Chondrocyte (in vitro differentiated cells): ENCODE data around the gene KRTAP5-2. TPM values are rescaled to one million over a fixed set of nuclear protein-coding genes. Genes with fewer than 3 reads are reported as not detected.

Source experiments
- DNase-seq: peaks from one replicate; pipeline ENCODE4 v3.0.0; 2021; ENCODE audit warnings: mixed read lengths, low spot score
- H3K27ac Mint-ChIP-seq: one replicate; pipeline ENCODE4 v1.8.0; 2021; ENCODE audit warnings: mild to moderate bottlenecking, moderate library complexity, mixed read lengths; ENCODE audit not compliant: unreplicated experiment
- H3K27me3 Mint-ChIP-seq: 2 replicates; pipeline ENCODE4 v1.8.0; 2021; ENCODE audit warnings: low read depth, mixed read lengths
- H3K36me3 Mint-ChIP-seq: 2 replicates; pipeline ENCODE4 v1.8.0; 2021; ENCODE audit warnings: low read depth, mixed read lengths
- H3K4me1 Mint-ChIP-seq: 2 replicates; pipeline ENCODE4 v1.8.0; 2021; ENCODE audit warnings: low read depth, mild to moderate bottlenecking, mixed read lengths
- H3K4me3 Mint-ChIP-seq: one replicate; pipeline ENCODE4 v1.8.0; 2021; ENCODE audit warnings: mild to moderate bottlenecking, moderate library complexity, mixed read lengths; ENCODE audit not compliant: unreplicated experiment
- H3K9me3 Mint-ChIP-seq: 2 replicates; pipeline ENCODE4 v1.8.0; 2021; ENCODE audit warnings: low read depth, mixed read lengths
- CTCF ChIP-seq: fragments of 200-600 bp; sonication (generic); IDR thresholded peaks from 2 replicates; pipeline ENCODE4 v1.5.0; 2021; ENCODE audit warnings: antibody characterized with exemption, mild to moderate bottlenecking, moderate library complexity
- total RNA-seq: library from RNA; stranded (reverse); gene quantifications from 3 replicates; pipeline ENCODE4 v1.2.1, GENCODE V29; 2021

The KRTAP5-2 gene
- total RNA-seq, 1 donor from 2014 or later, result not detected

- Mint-ChIP-seq H3K4me3 (no peak overlapping the region), H3K36me3 (no peaks in the 10 kb centered on the region), H3K4me1 (no peaks in the 10 kb centered on the region), H3K27ac (no peak overlapping the region), H3K9me3 (no peaks in the 10 kb centered on the region), H3K27me3 (peaks cover 64% of the 10 kb centered on the region)
- TF ChIP-seq CTCF, result no peak
- no peak for DNase-seq
Observed at GRCh38 chr11:1624621-1625020, 26.5 kb upstream of the KRTAP5-2 start.

GRCh38 chr11:1623716-1624115, 25.6 kb upstream of the KRTAP5-2 start:
- H3K9me3 Mint-ChIP-seq, result no peaks in the 10 kb centered on the region
- H3K4me1 Mint-ChIP-seq, result no peaks in the 10 kb centered on the region
- H3K27ac Mint-ChIP-seq, result no peak overlapping the region
- TF ChIP-seq CTCF, result no peak
- H3K4me3 Mint-ChIP-seq, result no peak overlapping the region
- H3K36me3 Mint-ChIP-seq, result no peaks in the 10 kb centered on the region
- H3K27me3 Mint-ChIP-seq, result peaks cover 62% of the 10 kb centered on the region
- no peak for DNase-seq

- Mint-ChIP-seq H3K4me3 (no peak within 1 kb of the TSS), H3K27ac (no peak within 1 kb of the TSS), H3K4me1 (no peaks in the 10 kb centered on the region), H3K27me3 (peaks cover 65% of the 10 kb centered on the region), H3K9me3 (peaks cover 3% of the 10 kb centered on the region), H3K36me3 (peaks cover 3% of the 10 kb centered on the region)
- TF ChIP-seq CTCF, result no peak
- no peak for DNase-seq
Observed at GRCh38 chr11:1622086-1622485, 24.0 kb upstream of the KRTAP5-2 start, which contains the start of gene KRTAP5-4. TSS of gene KRTAP5-4 (minus strand) at chr11:1622138. CDS start at chr11:1622093, 45 bp downstream.

GRCh38 chr11:1619449-1619848, 21.4 kb upstream of the KRTAP5-2 start:
- no peaks in the 10 kb centered on the region for H3K4me1 Mint-ChIP-seq
- no peak overlapping the region for H3K27ac Mint-ChIP-seq
- TF ChIP-seq CTCF, result no peak
- H3K27me3 Mint-ChIP-seq, result peaks cover 62% of the 10 kb centered on the region
- H3K9me3 Mint-ChIP-seq, result peaks cover 3% of the 10 kb centered on the region
- H3K4me3 Mint-ChIP-seq, result no peak overlapping the region
- peak; percentile 14 for DNase-seq
- peaks cover 5% of the 10 kb centered on the region for H3K36me3 Mint-ChIP-seq

- H3K4me3 Mint-ChIP-seq, result no peak overlapping the region
- H3K27me3 Mint-ChIP-seq, result peaks cover 59% of the 10 kb centered on the region
- H3K27ac Mint-ChIP-seq, result no peak overlapping the region
- peaks cover 3% of the 10 kb centered on the region for H3K9me3 Mint-ChIP-seq
- no peak for DNase-seq
- no peak for TF ChIP-seq CTCF
- H3K4me1 Mint-ChIP-seq, result no peaks in the 10 kb centered on the region
- peaks cover 5% of the 10 kb centered on the region for H3K36me3 Mint-ChIP-seq
Observed at GRCh38 chr11:1618231-1618630, 20.1 kb upstream of the KRTAP5-2 start.
